AG04449 (cell line): Measurements from ENCODE around the gene HIPK2.

Experiments
- CTCF ChIA-PET: fragments of 350-600 bp; formaldehyde crosslinking; extraction: SDS; loops from one replicate; lab custom pipeline; 2021; ENCODE audit warnings: antibody characterized with exemption; lab: Yijun Ruan, JAX
- POLR2A ChIA-PET: fragments of 400-600, 350-600 bp; formaldehyde crosslinking; extraction: SDS; loops from one replicate; lab custom pipeline; 2020; ENCODE audit warnings: antibody characterized with exemption, inconsistent platforms; lab: Yijun Ruan, JAX
- DNase-seq: peaks from one replicate; pipeline ENCODE4 v3.0.0-alpha.2; 2010; ENCODE audit warnings: low read depth, low spot score
- H3K4me3 ChIP-seq: 2 replicates; pipeline ENCODE4 v1.5.1; 2011; ENCODE audit warnings: low read depth, mild to moderate bottlenecking, control low read depth, low read length
- TF ChIP-seq, protein P1 (sequence below): IDR thresholded peaks from one replicate; pipeline ENCODE4 v1.5.1; 2011; ENCODE audit warnings: mild to moderate bottlenecking, moderate library complexity, low read length, control low read depth, inconsistent platforms; ENCODE audit not compliant: insufficient read depth; ENCODE audit errors: missing control alignments

The HIPK2 gene

GRCh38 chr7:139709485-139709884 is 68.3 kb downstream of the HIPK2 start:
- no peak for DNase-seq
- TF ChIP-seq, protein P1, sequence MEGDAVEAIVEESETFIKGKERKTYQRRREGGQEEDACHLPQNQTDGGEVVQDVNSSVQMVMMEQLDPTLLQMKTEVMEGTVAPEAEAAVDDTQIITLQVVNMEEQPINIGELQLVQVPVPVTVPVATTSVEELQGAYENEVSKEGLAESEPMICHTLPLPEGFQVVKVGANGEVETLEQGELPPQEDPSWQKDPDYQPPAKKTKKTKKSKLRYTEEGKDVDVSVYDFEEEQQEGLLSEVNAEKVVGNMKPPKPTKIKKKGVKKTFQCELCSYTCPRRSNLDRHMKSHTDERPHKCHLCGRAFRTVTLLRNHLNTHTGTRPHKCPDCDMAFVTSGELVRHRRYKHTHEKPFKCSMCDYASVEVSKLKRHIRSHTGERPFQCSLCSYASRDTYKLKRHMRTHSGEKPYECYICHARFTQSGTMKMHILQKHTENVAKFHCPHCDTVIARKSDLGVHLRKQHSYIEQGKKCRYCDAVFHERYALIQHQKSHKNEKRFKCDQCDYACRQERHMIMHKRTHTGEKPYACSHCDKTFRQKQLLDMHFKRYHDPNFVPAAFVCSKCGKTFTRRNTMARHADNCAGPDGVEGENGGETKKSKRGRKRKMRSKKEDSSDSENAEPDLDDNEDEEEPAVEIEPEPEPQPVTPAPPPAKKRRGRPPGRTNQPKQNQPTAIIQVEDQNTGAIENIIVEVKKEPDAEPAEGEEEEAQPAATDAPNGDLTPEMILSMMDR = no peak
- ChIA-PET CTCF (interaction anchor here (1.2 to 2.4 kb wide), 3 partner anchors 12 to 91 kb away, joined by 5 to 7 read pairs (median 5); no protein-coding TSS in a partner anchor), POLR2A (interaction anchor here (0.9 to 1.1 kb wide), 3 partner anchors 9 to 65 kb away, joined by 3 to 4 read pairs (median 4); no protein-coding TSS in a partner anchor)
- no peak overlapping the region for H3K4me3 ChIP-seq

- POLR2A ChIA-PET = interaction anchor here (1.1 kb wide), 1 partner anchor 25 kb away, joined by 3 read pairs; no protein-coding TSS in a partner anchor
- CTCF ChIA-PET = interaction anchor here (1.5 to 2.4 kb wide), 3 partner anchors 11 to 298 kb away, joined by 3 to 7 read pairs (median 5); no protein-coding TSS in a partner anchor
- TF ChIP-seq, protein P1 = no peak
- no peak for DNase-seq
- no peak overlapping the region for H3K4me3 ChIP-seq
Observed at GRCh38 chr7:139708541-139708940, 69.3 kb downstream of the HIPK2 start.

DNA sequence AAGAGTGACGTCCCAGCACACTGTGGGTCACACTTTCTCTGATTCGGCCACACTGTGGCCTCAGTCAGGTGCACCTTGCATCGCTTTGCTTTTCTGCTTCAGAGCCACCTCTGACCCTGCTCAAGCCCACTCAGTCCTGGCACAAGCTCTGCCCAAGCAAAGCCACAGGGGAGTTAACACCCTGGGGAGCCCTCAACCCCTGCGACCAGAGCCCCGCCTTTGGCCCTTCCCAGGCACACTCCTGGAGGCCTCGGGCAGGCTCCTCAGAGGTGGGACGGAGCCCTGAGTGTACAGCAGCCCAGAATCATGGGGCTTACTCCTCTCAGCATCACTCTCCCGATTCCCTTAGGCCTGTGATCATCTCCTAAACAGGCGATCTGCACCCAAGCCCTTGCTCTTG is 71.0 kb downstream of the HIPK2 start:
- DNase-seq = no peak
- ChIA-PET POLR2A (no interaction called here), CTCF (interaction anchor here (1.1 to 1.5 kb wide), 2 partner anchors 87 to 300 kb away, joined by 3 read pairs; no protein-coding TSS in a partner anchor)
- no peak overlapping the region for H3K4me3 ChIP-seq
- TF ChIP-seq, protein P1 = no peak

DNA sequence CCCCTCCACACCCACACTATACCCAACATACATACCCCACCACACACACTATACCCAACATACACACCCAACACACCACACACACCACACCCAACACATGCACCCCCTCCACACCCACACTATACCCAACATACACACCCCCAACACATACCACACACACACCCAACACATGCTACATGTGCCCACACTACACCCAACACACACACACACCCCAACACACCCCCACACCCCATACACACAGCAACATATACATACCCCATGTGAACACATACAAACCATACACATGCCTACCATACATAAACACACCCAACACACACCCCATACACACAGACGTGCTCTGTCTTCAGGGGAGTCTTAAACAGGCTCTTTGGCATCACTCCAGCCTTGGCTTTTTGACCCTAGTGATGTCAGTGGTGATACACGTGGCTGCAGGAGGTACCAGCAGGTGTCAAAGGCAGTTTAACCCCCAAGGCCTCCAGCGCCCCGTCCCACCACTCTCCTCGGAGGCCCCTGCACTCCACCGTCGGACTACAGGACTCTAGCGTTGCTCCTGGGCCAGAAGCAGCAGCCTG is 73.4 kb downstream of the HIPK2 start:
- ChIA-PET CTCF (no interaction called here), POLR2A (no interaction called here)
- no peak for DNase-seq
- TF ChIP-seq, protein P1 = no peak
- H3K4me3 ChIP-seq = no peak overlapping the region

DNA sequence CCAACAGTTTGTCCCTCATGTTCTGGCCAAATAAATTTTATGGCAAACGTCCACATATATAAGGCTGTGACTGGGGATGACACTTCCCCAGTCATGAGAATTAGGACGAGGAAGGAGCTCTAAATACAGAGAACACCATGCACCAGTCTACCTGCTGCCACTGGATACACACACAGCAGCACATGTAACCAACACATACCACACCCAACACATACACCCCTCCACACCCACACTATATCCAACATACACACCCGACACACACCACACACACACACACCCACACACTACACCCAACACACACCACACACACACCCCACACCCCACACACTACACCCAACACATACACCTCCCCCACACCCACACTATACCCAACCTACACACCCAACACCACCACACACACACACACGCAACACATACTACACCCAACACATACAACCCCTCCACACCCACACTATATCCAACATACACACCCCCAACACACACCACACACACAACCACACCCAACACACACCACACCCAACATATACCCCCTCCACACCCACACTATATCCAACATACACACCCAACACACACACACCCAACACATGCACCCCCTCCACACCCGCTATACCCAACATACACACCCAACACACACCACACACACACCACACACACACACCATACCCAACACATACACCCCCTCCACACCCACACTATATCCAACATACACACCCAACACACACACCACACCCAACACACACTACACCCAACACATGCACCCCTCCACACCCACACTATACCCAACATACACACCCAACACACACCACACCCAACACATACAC is 74.1 kb downstream of the HIPK2 start:
- POLR2A ChIA-PET = no interaction called here
- no peak for DNase-seq
- TF ChIP-seq, protein P1 = no peak
- CTCF ChIA-PET = no interaction called here
- H3K4me3 ChIP-seq = no peak overlapping the region
